SK-N-MC (cell line): ENCODE results near the gene FNTB.

Source experiments
- EZH2 ChIP-seq: fragments of 200-600 bp; sonication (generic); IDR thresholded peaks from one replicate; pipeline ENCODE4 v1.6.1; 2017; ENCODE audit warnings: antibody characterized with exemption
- FOXP2 ChIP-seq: optimal IDR thresholded peaks from 2 replicates; pipeline ENCODE3; 2011; ENCODE audit warnings: mild to moderate bottlenecking, moderate library complexity; ENCODE audit not compliant: insufficient read depth; ENCODE audit errors: extremely low read length, control extremely low read depth
- POLR2AphosphoS5 ChIP-seq: IDR thresholded peaks from 2 replicates; pipeline ENCODE4 v1.6.1; 2012; ENCODE audit warnings: mild to moderate bottlenecking, low read depth, low read length, borderline replicate concordance

- TF ChIP-seq POLR2AphosphoS5 (no peak), EZH2 (no peak), FOXP2 (no peak)
Observed at GRCh38 chr14:65042731-65043372, 56.2 kb downstream of the FNTB start.
